GM19043 (cell line): ENCODE data around the gene LHFPL6.

Experiments used
- ATAC-seq: cut with Tn5 transposase; IDR thresholded peaks from one replicate; pipeline ENCODE4 v1.9.1; 2021; ENCODE audit warnings: low read depth; ENCODE audit not compliant: unreplicated experiment

Gene LHFPL6

DNA sequence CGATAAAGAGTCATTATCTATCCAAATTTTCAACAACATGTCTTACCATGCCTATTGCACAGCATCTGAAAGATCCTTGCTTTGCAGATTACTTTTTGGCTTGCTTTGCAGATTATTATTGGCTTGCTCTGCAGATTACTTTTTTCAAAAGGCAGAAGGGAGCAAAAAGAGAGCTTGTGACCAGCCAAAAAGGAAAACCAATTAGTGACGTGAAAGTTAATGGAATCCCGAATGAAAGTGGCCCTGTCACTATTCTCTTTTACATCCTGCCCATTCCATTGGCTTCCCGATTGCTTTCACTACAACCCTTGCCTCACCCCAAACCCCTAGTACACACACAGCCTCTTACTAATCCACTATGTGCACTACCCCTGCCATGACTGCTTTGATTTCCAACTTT, 81.3 kb downstream of the LHFPL6 start:
- no peak for ATAC-seq

- no peak for ATAC-seq
Measured at GRCh38 chr13:39516096-39516495, 86.9 kb downstream of the LHFPL6 start.

- ATAC-seq, result no peak
Measured at GRCh38 chr13:39515224-39515714, 87.7 kb downstream of the LHFPL6 start.

GRCh38 chr13:39512687-39513086, 90.3 kb downstream of the LHFPL6 start:
- no peak for ATAC-seq

GRCh38 chr13:39510316-39510695, 92.7 kb downstream of the LHFPL6 start:
- ATAC-seq, result no peak

DNA sequence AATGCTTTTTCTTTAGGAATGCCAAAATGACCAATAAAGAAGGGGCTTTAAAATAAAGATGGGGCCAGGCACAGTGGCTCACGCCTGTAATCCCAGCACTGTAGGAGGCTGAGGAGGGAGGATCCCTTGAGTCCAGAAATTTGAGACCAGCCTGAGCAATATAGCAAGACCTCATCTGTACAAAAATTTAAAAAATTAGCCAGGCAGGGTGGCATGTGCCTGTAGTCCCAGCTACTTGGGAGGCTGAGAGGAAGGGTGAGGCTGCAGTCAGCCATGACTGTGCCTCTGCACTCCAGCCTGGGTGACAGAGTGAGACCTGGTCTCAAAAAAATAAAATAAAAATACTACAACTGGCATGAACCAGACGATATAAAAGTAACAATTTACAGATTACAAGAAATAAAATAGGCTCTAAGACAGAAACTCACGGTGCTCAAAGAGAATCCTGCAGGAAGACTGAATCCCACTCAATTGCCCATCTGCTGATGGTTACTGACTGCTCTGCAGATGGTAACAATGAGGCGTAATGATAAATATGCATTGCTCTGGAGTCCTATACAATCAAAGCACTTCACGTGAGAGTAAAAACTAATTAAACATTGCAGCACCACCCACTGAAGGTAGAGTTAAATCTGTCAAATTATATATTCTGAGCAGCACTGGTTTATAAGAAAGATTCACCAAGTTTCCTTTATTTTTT, 93.2 kb downstream of the LHFPL6 start:
- no peak for ATAC-seq

DNA sequence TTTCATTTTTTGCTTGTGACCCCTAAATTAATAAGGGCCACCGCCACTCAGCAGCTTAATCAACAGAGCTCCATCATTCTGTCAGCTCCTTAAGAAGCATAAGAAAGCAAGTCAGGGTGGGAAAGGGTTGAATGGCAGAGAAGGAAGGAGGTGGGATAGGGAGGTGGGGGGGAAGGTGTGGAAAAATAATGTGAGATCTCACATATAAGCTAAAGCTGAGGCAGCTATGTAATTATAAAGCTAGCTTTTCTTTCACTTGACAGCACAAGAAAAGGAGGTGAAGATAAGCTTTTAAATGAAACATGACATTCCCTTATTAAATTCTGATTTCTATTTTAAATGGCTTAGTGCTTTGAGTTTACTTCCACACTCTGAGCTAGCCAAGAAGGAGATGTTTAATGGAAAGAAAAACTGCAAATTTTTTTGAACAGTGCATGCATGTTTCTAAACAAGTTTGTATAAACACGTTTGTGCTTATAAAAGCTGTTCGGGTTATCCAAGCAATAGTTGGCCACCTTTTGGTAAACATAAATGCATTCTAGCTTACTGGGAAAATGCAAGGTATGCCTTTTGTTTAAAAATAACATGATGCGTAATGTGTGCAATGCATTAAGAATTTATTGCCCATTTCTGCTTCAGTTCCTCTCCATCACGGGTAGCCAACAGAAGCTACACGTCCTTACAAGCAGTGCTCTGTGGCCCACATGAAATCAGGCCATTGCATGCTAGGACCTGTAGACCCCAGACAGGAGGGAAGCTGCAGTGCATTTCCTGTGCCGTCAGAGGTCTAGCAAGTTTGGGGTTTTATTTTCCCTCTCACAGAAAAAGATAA, 96.2 kb downstream of the LHFPL6 start:
- ATAC-seq, result no peak

DNA sequence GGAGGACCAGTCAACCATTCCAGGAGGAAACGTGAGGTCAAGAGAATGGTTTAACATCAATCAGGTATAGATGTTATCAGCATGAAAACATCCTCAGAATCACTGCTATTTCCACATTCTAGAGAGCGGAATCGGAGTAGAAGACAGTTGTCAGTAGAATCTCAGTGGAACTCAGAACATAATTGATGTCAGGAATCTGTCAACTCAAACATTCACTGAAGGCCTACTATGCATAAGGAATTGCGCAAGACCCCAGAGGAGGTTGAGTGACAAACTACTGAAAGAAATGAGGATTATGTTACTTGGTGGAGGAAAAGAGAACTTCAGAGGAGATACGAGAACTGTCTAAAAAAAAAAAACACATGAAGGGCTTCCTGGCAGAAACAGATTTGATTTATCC, 97.8 kb downstream of the LHFPL6 start:
- no peak for ATAC-seq

DNA sequence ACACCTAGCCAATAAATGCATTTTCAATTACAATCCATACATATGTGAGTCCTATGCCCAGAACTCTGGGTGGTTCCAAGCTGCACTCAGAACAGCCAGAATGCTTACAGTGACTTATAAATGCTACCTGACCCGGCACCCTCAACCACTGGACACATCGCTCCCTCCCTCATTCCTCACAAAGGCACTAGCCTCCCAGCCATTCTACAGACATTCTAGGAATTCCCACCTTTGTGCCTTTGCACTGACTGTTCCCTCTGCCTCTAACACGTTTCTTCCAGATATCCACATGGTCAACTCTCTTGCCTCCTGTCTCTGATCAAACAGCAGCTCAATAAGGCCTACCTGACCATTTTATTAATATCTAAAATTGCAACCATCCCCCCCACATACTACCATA, 99.9 kb downstream of the LHFPL6 start:
- ATAC-seq, result no peak

DNA sequence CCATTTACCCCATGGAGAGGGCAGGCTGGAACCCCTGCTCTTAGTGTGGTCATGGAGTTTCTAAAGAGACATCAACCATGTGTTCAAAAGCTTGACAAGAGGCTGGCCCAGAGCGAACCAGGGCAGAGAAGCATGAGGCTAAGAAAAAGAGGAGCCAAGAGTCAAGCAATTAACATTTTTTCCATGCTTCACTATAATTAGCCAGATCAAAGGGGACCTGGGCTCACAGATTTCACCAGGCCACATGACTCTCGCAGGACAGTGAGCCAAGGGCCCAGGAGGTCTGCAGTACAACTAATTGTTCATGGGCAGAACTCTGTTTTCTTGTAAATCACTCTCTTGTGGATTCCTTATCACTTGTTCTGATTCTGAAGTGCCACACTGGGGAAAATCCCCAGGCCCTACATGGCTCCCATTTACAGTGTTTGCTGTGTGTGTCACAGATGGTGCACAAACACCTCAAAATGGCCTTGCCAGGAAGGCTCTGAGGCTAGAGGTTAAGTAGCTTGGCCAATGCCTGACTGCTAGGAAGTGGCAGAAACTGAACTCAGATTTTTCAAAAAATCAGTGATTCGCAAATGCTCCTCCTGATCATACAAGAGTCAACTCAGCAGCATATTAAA, 101.2 kb downstream of the LHFPL6 start:
- no peak for ATAC-seq

GRCh38 chr13:39499604-39500003, 103.4 kb downstream of the LHFPL6 start:
- no peak for ATAC-seq

DNA sequence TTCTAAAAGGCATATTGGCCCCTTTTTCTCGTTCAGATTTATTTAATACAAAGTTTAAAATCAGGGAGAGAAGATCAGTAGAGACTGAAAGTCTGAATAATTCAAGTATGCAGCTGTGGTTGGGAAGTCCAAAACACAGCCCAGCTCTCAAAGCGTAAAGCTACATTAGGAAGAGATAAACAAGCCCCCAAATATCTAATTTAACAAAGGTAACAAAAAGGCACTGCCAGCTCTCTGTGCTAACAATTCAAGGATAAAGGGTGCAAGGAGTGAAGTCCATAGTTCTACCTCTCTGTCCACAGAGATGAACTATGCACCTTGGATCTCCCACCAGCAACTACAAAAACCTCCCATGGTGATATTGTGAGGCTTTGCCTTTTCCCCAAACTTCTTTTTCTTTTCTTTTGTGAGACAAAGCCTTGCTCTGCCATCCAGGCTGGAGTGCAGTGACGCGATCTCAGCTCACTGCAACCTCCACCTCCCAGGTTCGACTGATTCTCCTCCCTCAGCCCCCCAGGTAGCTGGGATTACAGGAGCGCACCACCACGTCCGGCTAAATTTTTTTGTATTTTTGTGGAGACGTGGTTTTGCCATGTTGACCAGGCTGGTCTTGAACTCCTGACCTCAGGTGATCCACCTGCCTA, 104.4 kb downstream of the LHFPL6 start:
- no peak for ATAC-seq

- ATAC-seq, result no peak
Measured at GRCh38 chr13:39496506-39496905, 106.5 kb downstream of the LHFPL6 start.

DNA sequence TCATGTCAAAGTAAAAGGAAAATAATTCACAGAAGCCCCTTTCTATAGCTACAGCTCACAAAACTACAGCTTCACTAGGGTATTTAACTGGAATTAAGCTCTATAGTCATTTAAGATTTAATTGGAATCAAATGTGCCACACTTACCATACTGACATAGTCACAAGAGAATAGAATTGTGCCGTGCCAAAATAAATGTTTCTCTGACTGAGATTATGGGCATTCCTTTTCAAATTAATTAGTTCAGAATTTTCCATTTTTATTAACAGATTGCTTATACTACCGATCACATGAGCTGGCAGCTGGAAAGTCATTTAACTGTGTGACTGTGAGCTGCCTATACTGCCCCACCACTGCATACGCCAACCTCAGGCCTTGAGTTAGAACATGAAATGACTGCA, 108.4 kb downstream of the LHFPL6 start:
- no peak for ATAC-seq

DNA sequence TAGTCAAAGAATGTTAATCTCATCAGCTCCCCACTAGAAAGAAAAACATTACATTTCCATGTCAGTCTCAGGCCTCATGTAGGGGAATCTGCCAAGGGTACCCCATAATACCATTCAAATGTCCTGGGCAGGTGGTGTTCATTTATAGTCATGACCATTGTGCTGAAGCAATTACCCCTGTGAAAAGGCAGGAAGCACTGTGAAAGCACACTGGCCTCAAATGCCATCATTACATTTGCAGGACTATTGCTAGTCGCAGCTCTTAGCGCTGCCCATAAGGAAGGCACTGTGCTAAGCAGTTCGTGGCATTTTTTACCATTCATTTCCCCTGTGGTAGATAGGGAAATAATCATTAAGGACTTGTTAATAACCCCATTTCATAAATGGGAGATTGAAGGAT, 109.0 kb downstream of the LHFPL6 start:
- ATAC-seq, result no peak

DNA sequence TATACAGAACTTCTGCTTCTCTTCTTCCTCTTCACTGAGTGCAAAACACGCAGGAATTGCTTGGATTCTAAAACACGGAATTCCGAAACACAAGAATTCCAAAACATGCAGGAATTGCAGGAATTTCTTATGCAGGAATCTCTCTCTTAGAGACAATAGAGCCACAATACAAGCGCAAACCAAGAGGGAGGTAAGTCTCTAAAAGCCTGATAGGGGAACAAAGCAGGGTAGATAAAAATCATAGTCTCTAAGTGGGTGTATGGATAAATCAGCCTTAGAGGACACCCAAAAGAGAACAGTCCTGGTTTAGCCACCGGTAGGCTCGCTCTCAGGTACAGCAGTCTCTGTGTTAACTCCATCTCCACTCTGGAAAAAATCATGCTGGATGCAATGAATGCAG, 112.9 kb downstream of the LHFPL6 start:
- no peak for ATAC-seq

DNA sequence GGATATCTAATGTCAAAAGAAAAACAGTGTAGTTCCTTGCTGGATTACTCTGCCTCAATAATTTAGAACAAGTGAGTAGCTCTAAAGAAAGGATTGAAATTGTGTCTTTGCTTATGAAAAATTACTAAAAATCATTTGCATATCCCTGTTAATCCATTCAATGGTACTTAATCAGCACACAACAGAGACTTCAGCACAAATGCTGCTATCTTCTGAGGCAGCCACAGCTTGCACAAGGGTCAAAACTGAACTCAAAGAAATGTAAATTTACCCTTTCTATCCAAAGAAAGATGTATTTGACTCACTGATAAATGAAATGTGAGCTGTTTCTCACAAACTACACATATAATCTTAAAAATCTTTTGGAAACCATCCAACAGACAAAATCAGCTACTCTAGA, 116.2 kb downstream of the LHFPL6 start:
- no peak for ATAC-seq

GRCh38 chr13:39485314-39485700, 117.7 kb downstream of the LHFPL6 start:
- ATAC-seq, result no peak

GRCh38 chr13:39484506-39485313, 118.3 kb downstream of the LHFPL6 start:
- no peak for ATAC-seq

GRCh38 chr13:39483326-39483725, 119.7 kb downstream of the LHFPL6 start:
- ATAC-seq, result no peak
